IMR-90 (cell line): ENCODE results near the gene TAOK1. TPM values are rescaled to one million over a fixed set of nuclear protein-coding genes. Genes with fewer than 3 reads are reported as not detected.

ENCODE experiments used
- ATAC-seq: fragments of 200-7000 bp; cut with Tn5 transposase; 2 replicates; pipeline ENCODE4 v1.9.1; 2020; ENCODE audit warnings: low read depth, mild to moderate bottlenecking, moderate library complexity
- BruUV-seq: library from RNA; stranded (reverse); fragments of 400-500 nt; replicated peaks from 2 replicates; lab custom pipeline; 2021; lab: Mats Ljungman, UMichigan
- CTCF ChIA-PET: fragments of 300-600 bp; formaldehyde crosslinking; extraction: SDS; loops from one replicate; lab custom pipeline; 2021; ENCODE audit warnings: antibody characterized with exemption; lab: Yijun Ruan, JAX
- POLR2A ChIA-PET: fragments of 300-600 bp; sonication (Branson Sonifier 250); formaldehyde crosslinking; loops from one replicate; lab custom pipeline; 2022; ENCODE audit warnings: antibody characterized with exemption; ENCODE audit not compliant: unreplicated experiment; lab: Charles Lee
- DNase-seq: peaks from one replicate; pipeline ENCODE4 v3.0.0; 2013
- H2AFZ ChIP-seq: replicated peaks from 2 replicates; pipeline ENCODE3; 2013; ENCODE audit warnings: low read length, mild to moderate bottlenecking; ENCODE audit not compliant: poor library complexity
- H2AK5ac ChIP-seq: 2 replicates; pipeline ENCODE4 v1.6.1; 2013; ENCODE audit warnings: low read depth, low read length, inconsistent platforms
- H2AK9ac ChIP-seq: replicated peaks from 2 replicates; pipeline ENCODE3; 2013; ENCODE audit warnings: mild to moderate bottlenecking, low read depth, low read length, moderate library complexity; ENCODE audit not compliant: poor library complexity
- H2BK120ac ChIP-seq: 2 replicates; pipeline ENCODE4 v1.6.1; 2013; ENCODE audit warnings: low read depth, low read length, inconsistent platforms
- H2BK15ac ChIP-seq: 3 replicates; pipeline ENCODE4 v1.6.1; 2013; ENCODE audit warnings: low read depth, low read length, inconsistent platforms
- H2BK20ac ChIP-seq: 2 replicates; pipeline ENCODE4 v1.6.1; 2013; ENCODE audit warnings: low read depth, mild to moderate bottlenecking, inconsistent platforms, low read length, moderate library complexity
- H2BK5ac ChIP-seq: 2 replicates; pipeline ENCODE4 v1.6.1; 2013; ENCODE audit warnings: mild to moderate bottlenecking, low read depth, low read length, inconsistent platforms; ENCODE audit not compliant: poor library complexity, severe bottlenecking
- H3K14ac ChIP-seq: replicated peaks from 2 replicates; pipeline ENCODE4 v1.6.1; 2013; ENCODE audit warnings: low read depth, low read length, inconsistent platforms
- H3K18ac ChIP-seq: 2 replicates; pipeline ENCODE4 v1.6.1; 2013; ENCODE audit warnings: low read depth, low read length, control low read depth
- H3K23ac ChIP-seq: 2 replicates; pipeline ENCODE4 v1.6.1; 2013; ENCODE audit warnings: low read depth, low read length, inconsistent platforms
- H3K27ac ChIP-seq: 2 replicates; pipeline ENCODE4 v1.5.1; 2013; ENCODE audit warnings: mild to moderate bottlenecking, control low read depth, low read length; ENCODE audit not compliant: insufficient read depth
- H3K27me3 ChIP-seq: 2 replicates; pipeline ENCODE4 v1.6.1; 2013; ENCODE audit warnings: low read length; ENCODE audit not compliant: control insufficient read depth, insufficient read depth
- H3K36me3 ChIP-seq: 2 replicates; pipeline ENCODE4 v1.6.1; 2013; ENCODE audit warnings: low read length, mixed read lengths; ENCODE audit not compliant: control insufficient read depth, insufficient read depth
- H3K4ac ChIP-seq: 2 replicates; pipeline ENCODE4 v1.6.1; 2013; ENCODE audit warnings: low read depth, low read length, inconsistent platforms
- H3K4me1 ChIP-seq: 2 replicates; pipeline ENCODE4 v1.6.1; 2013; ENCODE audit warnings: low read length, mixed read lengths; ENCODE audit not compliant: control insufficient read depth, insufficient read depth
- H3K4me2 ChIP-seq: 2 replicates; pipeline ENCODE4 v1.6.1; 2013; ENCODE audit warnings: low read depth, mild to moderate bottlenecking, control low read depth, low read length, moderate library complexity
- H3K4me3 ChIP-seq: 2 replicates; pipeline ENCODE4 v1.5.1; 2013; ENCODE audit warnings: low read depth, mild to moderate bottlenecking, control low read depth, low read length, moderate library complexity; ENCODE audit not compliant: insufficient read depth
- H3K56ac ChIP-seq: 2 replicates; pipeline ENCODE4 v1.6.1; 2013; ENCODE audit warnings: low read length, inconsistent platforms; ENCODE audit not compliant: insufficient read depth; ENCODE audit errors: extremely low read depth
- H3K79me1 ChIP-seq, 2 experiments: 2 replicates each; pipeline ENCODE4 v1.6.1; 2013; ENCODE audit warnings: low read length in 2 of 2, inconsistent platforms in 1 of 2, low read depth in 1 of 2
- H3K9ac ChIP-seq: 2 replicates; pipeline ENCODE4 v1.6.1; 2013; ENCODE audit warnings: low read depth, low read length, control low read depth
- H3K9me1 ChIP-seq: 2 replicates; pipeline ENCODE4 v1.6.1; 2013; ENCODE audit warnings: low read length, inconsistent platforms; ENCODE audit not compliant: insufficient read depth
- H3K9me3 ChIP-seq: 2 replicates; pipeline ENCODE4 v1.6.1; 2013; ENCODE audit warnings: low read length; ENCODE audit not compliant: control insufficient read depth, insufficient read depth
- H4K20me1 ChIP-seq: 2 replicates; pipeline ENCODE4 v1.6.1; 2013; ENCODE audit warnings: low read length, inconsistent platforms; ENCODE audit not compliant: insufficient read depth
- H4K5ac ChIP-seq: 2 replicates; pipeline ENCODE4 v1.6.1; 2013; ENCODE audit warnings: mild to moderate bottlenecking, low read depth, low read length, control low read depth
- H4K8ac ChIP-seq, 2 experiments: 2 replicates each; pipeline ENCODE4 v1.6.1; 2013; ENCODE audit warnings: low read depth in 2 of 2, low read length in 2 of 2, control low read depth in 1 of 2, inconsistent platforms in 1 of 2
- H4K91ac ChIP-seq: 2 replicates; pipeline ENCODE4 v1.6.1; 2013; ENCODE audit warnings: low read depth, low read length, inconsistent platforms; ENCODE audit not compliant: insufficient read depth
- BHLHE40 ChIP-seq: fragments of 150-350 bp; IDR thresholded peaks from 2 replicates; pipeline ENCODE4 v1.6.1; 2016; ENCODE audit warnings: mild to moderate bottlenecking, low read depth, low read length
- CEBPB ChIP-seq: IDR thresholded peaks from 2 replicates; pipeline ENCODE4 v1.6.1; 2012; ENCODE audit warnings: low read depth, low read length, improper control_type of control experiment
- CHD1 ChIP-seq: IDR thresholded peaks from 2 replicates; pipeline ENCODE4 v1.6.1; 2012; ENCODE audit warnings: low read depth, low read length, improper control_type of control experiment
- CTCF ChIP-seq: conservative IDR thresholded peaks from 2 replicates; pipeline ENCODE4 v1.5.1; 2012; ENCODE audit warnings: mild to moderate bottlenecking, low read depth, low read length, improper control_type of control experiment
- ELK1 ChIP-seq: fragments of 150-350 bp; IDR thresholded peaks from 2 replicates; pipeline ENCODE4 v1.6.1; 2016; ENCODE audit warnings: low read depth, mild to moderate bottlenecking, low read length, moderate library complexity, borderline replicate concordance
- FOS ChIP-seq: fragments of 150-350 bp; IDR thresholded peaks from 2 replicates; pipeline ENCODE4 v1.6.1; 2016; ENCODE audit warnings: low read depth, low read length
- MAFK ChIP-seq: IDR thresholded peaks from 2 replicates; pipeline ENCODE4 v1.6.1; 2012; ENCODE audit warnings: low read depth, low read length, improper control_type of control experiment
- MAZ ChIP-seq: IDR thresholded peaks from 2 replicates; pipeline ENCODE4 v1.6.1; 2012; ENCODE audit warnings: low read depth, mild to moderate bottlenecking, low read length, improper control_type of control experiment, moderate library complexity, borderline replicate concordance
- NFE2L2 ChIP-seq: fragments of 150-350 bp; IDR thresholded peaks from 2 replicates; pipeline ENCODE4 v1.6.1; 2016; ENCODE audit warnings: low read depth, mild to moderate bottlenecking, low read length
- POLR2A ChIP-seq: IDR thresholded peaks from 2 replicates; pipeline ENCODE4 v1.6.1; 2012; ENCODE audit warnings: mild to moderate bottlenecking, low read depth, low read length
- RAD21 ChIP-seq: IDR thresholded peaks from 2 replicates; pipeline ENCODE4 v1.6.1; 2012; ENCODE audit warnings: low read length, improper control_type of control experiment
- RFX5 ChIP-seq: IDR thresholded peaks from 2 replicates; pipeline ENCODE4 v1.8.0; 2012; ENCODE audit warnings: low read depth, mild to moderate bottlenecking, low read length, moderate library complexity
- SMC3 ChIP-seq: fragments of 150-350 bp; IDR thresholded peaks from 2 replicates; pipeline ENCODE4 v1.6.1; 2016; ENCODE audit warnings: low read depth, mild to moderate bottlenecking, antibody characterized with exemption, low read length, moderate library complexity
- WGBS, 2 experiments: methylation state at CpG; one replicate each; pipeline versions ENCODE4 v1.1.5 to v1.1.7; 2013; ENCODE audit warnings: missing lambda C conversion rate in 2 of 2; ENCODE audit not compliant: insufficient read length in 1 of 2; ENCODE audit errors: extremely low coverage in 2 of 2; 5-methylcytosine and 5-hydroxymethylcytosine counted together
- dilution Hi-C: fragments of 300-500 bp; cut with HindIII; formaldehyde crosslinking; loops from one replicate; pipeline ENCODE4 v1.14.3; 2018; ENCODE audit warnings: low sequenced_read_pairs; ENCODE audit not compliant: unreplicated experiment
- in situ Hi-C: fragments of 300-500 bp; cut with MboI; formaldehyde crosslinking; loops from 3 replicates; pipeline ENCODE4 v1.14.3; 2019; ENCODE audit warnings: low sequenced_read_pairs, inconsistent platforms, mixed read lengths
- intact Hi-C: fragments of 100-400 bp; cut with micrococcal nuclease; formaldehyde crosslinking; loops from 2 replicates; pipeline ENCODE4 v1.10.0; 2022
- polyA plus RNA-seq, 3 experiments: library from polyadenylated mRNA; depleted of rRNA; stranded (reverse); fragments of >200 nt; gene quantifications; 2 replicates each; pipeline ENCODE4 v1.2.3, GENCODE V29; 2012; ENCODE audit warnings: low replicate concordance in 1 of 3
- total RNA-seq: library from RNA; depleted of rRNA; stranded (reverse); fragments of >200 nt; gene quantifications from 2 replicates; pipeline ENCODE4 v1.2.3, GENCODE V29; 2012
- TF ChIP-seq, protein P1 (sequence below): fragments of 150-350 bp; IDR thresholded peaks from 2 replicates; pipeline ENCODE4 v1.6.1; 2017; ENCODE audit warnings: mild to moderate bottlenecking, antibody characterized with exemption, low read length, low read depth

The TAOK1 gene
- total and polyA plus RNA-seq, 2 of the 4 experiments (the other 2 are of a cell fraction), result 9.8 to 91.8 TPM

GRCh38 chr17:29595107-29595942 is 205.2 kb downstream of the TAOK1 start:
- Histone ChIP-seq H3K4me2 (no peak overlapping the region), H3K27ac (no peak overlapping the region), H3K79me1 (peaks cover 0 to 16% of the 10 kb centered on the region in 2 experiments), H3K9me1 (no peaks in the 10 kb centered on the region), H3K4me1 (peaks cover 24% of the 10 kb centered on the region), H3K9ac (no peak overlapping the region), H2AK9ac (no peak overlapping the region), H2BK120ac (no peak overlapping the region), H4K20me1 (peaks cover 36% of the 10 kb centered on the region), H2BK15ac (no peak overlapping the region), H4K5ac (no peak overlapping the region), H3K27me3 (peaks cover 2% of the 10 kb centered on the region; the same call in 1 of the 2 replicates), H3K4ac (no peak overlapping the region), H3K56ac (no peak overlapping the region), H4K91ac (no peak overlapping the region), H2AK5ac (no peak overlapping the region), H2BK20ac (no peak overlapping the region), H2BK5ac (no peak overlapping the region), H3K23ac (no peak overlapping the region), H3K14ac (no peak overlapping the region), H3K9me3 (no peaks in the 10 kb centered on the region), H4K8ac (no peak overlapping the region), H3K4me3 (no peak overlapping the region), H3K36me3 (no peaks in the 10 kb centered on the region), H3K18ac (no peak overlapping the region), H2AFZ (no peak overlapping the region)
- no TSS peak for BruUV-seq
- TF ChIP-seq CHD1 (no peak), POLR2A (no peak), BHLHE40 (no peak; the same call in 1 of the 2 replicates), RFX5 (no peak), FOS (no peak), NFE2L2 (no peak), ELK1 (no peak), CEBPB (no peak), CTCF (no peak), RAD21 (no peak), MAFK (no peak), MAZ (no peak), SMC3 (no peak)
- TF ChIP-seq, protein P1, sequence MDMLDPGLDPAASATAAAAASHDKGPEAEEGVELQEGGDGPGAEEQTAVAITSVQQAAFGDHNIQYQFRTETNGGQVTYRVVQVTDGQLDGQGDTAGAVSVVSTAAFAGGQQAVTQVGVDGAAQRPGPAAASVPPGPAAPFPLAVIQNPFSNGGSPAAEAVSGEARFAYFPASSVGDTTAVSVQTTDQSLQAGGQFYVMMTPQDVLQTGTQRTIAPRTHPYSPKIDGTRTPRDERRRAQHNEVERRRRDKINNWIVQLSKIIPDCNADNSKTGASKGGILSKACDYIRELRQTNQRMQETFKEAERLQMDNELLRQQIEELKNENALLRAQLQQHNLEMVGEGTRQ, result no peak
- CTCF ChIA-PET, result interaction anchor here (1.2 kb wide), 1 partner anchor 22 kb away, joined by 3 read pairs; no protein-coding TSS in a partner anchor
- ATAC-seq, result no peak
- POLR2A ChIA-PET, result interaction anchor here (0.6 kb wide), 1 partner anchor 639 kb away, joined by 3 read pairs; no protein-coding TSS in a partner anchor
- WGBS, 2 experiments, result 40% methylated on average over 1 of the region's 7 CpGs; no CpG with 5 or more reads in 1 of the 2 experiments
- peak; percentile 49 for DNase-seq
- intact Hi-C loops, result no loop called here
- in situ Hi-C loops, result no loop called here
- dilution Hi-C loops, result no loop called here
